T-helper 17 cell (primary cell): ENCODE measurements around the gene WNT7A. TPM values are rescaled to one million over a fixed set of nuclear protein-coding genes. Genes with fewer than 3 reads are reported as not detected.

ENCODE experiments used
- ATAC-seq: fragments of 150-1000 bp; cut with Tn5 transposase; 2 replicates; pipeline ENCODE4 v1.10.0; 2021; ENCODE audit warnings: mild to moderate bottlenecking, moderate library complexity
- DNase-seq, 3 donors: peaks; one replicate each; pipeline versions ENCODE4 v3.0.0 to v3.0.0-alpha.2; 2020 to 2021
- H3K9me3 ChIP-seq: one replicate; pipeline ENCODE4 v1.7.0; 2013; ENCODE audit warnings: low read length, mild to moderate bottlenecking; ENCODE audit not compliant: control insufficient read depth, poor library complexity, severe bottlenecking
- H3K27ac Mint-ChIP-seq: one replicate; pipeline ENCODE4 v1.8.0; 2022; ENCODE audit warnings: mild to moderate bottlenecking, moderate library complexity, mixed read lengths
- H3K27me3 Mint-ChIP-seq: one replicate; pipeline ENCODE4 v1.8.0; 2022; ENCODE audit warnings: mixed read lengths
- H3K36me3 Mint-ChIP-seq: one replicate; pipeline ENCODE4 v1.8.0; 2022; ENCODE audit warnings: low read depth, mixed read lengths
- H3K4me1 Mint-ChIP-seq: one replicate; pipeline ENCODE4 v1.8.0; 2022; ENCODE audit warnings: mild to moderate bottlenecking, mixed read lengths
- H3K4me3 Mint-ChIP-seq: one replicate; pipeline ENCODE4 v1.8.0; 2022; ENCODE audit warnings: mild to moderate bottlenecking, moderate library complexity, mixed read lengths
- total RNA-seq, 4 donors: library from RNA in 2 of 4; stranded (reverse) in 2 of 4; gene quantifications; one replicate each; pipeline ENCODE4 v1.2.3 and lab custom pipeline; 2022 to 2026

The WNT7A gene
- total RNA-seq, 2 donors from 2014 or later: 10.1 to 14.5 TPM

- DNase-seq (no peak), ATAC-seq (no peak)
- Mint-ChIP-seq H3K27ac (no peak overlapping the region), H3K4me3 (no peak overlapping the region), H3K27me3 (no peaks in the 10 kb centered on the region), H3K36me3 (no peaks in the 10 kb centered on the region), H3K4me1 (peaks cover 8% of the 10 kb centered on the region)
- H3K9me3 ChIP-seq: no peaks in the 10 kb centered on the region
Measured at GRCh38 chr3:13767030-13767429, 112.8 kb downstream of the WNT7A start.

Other genes with a start within 250 kb of the WNT7A start
- gene CHCHD4, start 244.8 kb upstream of the WNT7A start, total RNA-seq: 1 to 10 TPM; 2.7 to 3.6 TPM
- gene TMEM43, start 245.0 kb upstream of the WNT7A start, total RNA-seq: 10 to 100 TPM; 45.6 to 51.4 TPM